Stimulated activated CD4-positive, alpha-beta T cell treated with anti-CD3 and anti-CD28 coated beads, Interleukin-2, amount 100 ng/mL, for 48 hours (primary cell): ENCODE measurements around the gene HIVEP1.

Experiments used
- DNase-seq, 2 donors: peaks; one replicate each; pipeline ENCODE4 v3.0.0-alpha.2; 2020

Gene HIVEP1

DNA sequence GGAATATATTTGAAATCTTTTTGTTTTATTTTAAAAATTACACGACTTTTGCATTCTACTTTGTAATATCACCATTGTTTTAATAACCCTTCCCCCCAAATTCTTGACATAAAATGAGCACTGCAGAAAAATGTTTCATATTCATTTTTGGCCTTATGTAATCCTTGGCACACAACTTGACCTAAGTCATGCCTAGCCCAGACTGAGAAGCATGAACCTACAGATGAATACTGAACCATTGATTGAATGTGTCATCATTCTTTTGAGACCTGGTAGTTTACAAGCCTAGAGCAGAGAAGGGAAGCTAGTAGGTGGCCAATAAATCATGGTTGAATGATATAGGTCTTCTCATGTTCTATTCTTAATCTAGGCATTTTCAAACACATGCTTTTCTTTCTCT, 188.6 kb downstream of the HIVEP1 start:
- no peak for DNase-seq

DNA sequence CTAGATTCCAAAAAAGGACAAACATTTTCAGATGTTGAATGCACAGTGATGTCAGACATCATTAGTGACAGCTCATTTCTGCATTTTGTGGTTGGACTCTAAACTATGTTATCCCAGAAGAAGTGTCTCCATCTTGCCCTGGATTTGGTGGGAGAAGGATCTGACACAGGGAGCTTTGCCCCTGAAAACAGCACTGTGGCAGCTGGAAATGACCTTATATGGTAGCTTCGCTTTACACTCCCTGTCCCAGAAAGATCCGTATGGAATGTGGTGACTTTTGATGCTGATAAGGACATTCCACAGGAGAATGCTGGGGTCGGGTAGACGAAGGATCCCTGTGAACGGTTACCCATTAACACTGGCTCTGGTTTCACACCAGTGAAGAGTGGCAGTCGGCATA, 190.9 kb downstream of the HIVEP1 start:
- DNase-seq = no peak

DNA sequence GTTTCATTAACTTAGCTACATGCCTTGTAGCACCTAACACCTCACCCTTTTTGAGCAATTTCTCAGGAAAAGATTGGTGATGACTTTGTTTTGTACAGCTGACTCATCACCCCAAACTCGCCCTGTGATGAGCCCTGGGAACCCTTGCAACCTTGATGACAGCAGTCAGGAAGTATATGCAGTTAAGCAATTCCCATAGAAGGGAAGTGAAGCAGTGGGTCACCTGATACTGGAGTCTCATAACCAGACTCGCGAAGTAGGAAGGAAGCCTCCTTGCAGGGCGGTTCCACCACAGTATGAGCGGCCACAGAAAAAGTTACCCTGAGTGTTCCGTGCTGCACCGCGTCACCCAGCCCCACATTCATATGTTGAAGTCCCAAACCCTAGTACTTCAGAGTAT, 196.1 kb downstream of the HIVEP1 start:
- peak in 1 of 2 donors; percentile 7 for DNase-seq

DNA sequence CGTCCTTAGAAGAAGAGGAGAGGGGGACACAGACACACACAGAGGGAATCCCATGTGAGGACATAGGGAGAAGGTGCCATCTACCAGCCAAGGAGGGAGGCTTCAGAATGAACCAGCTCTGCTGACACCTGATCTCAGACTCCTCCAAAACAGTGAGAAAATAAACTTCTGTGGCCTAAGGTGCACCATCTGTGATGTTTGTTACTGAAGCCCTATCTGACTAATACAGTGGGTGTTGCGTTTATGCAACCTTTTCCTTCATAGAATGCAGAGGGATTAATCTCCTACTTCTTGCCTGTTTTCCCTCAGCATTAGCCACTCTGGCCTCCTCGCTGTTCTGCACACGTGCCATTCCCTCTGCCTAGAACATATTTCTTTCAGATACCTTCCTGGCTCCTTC, 196.6 kb downstream of the HIVEP1 start:
- no peak for DNase-seq
